ENCODE results near the gene SIRT7. TPM values are rescaled to one million over a fixed set of nuclear protein-coding genes. Genes with fewer than 3 reads are reported as not detected.

The SIRT7 gene
- polyA plus RNA-seq, 1 of the 3 experiments (the other 2 are of a cell fraction), result 32.6 TPM

GRCh38 chr17:81899514-81900166 lies 18.3 kb downstream of the SIRT7 start:
- Histone ChIP-seq H3K4me2 (no peak overlapping the region), H3K9ac (no peak overlapping the region), H3K9me3 (no peaks in the 10 kb centered on the region), H3K4me1 (ENCODE audit: control insufficient read depth in 1 of 2, insufficient read depth in 2 of 2, low read depth in 1 of 2, low read length in 1 of 2) (peaks cover 3 to 10% of the 10 kb centered on the region in 2 experiments; a peak in 1 of 4 replicates), H3K79me2 (ENCODE audit: insufficient read depth) (peaks cover 16% of the 10 kb centered on the region), H3K4me3 (ENCODE audit: low read depth in 2 of 2, low read length in 1 of 2) (no peak overlapping the region), H3K27ac (ENCODE audit: low read depth in 2 of 2, low read length in 1 of 2) (no peak overlapping the region), H3K27me3 (ENCODE audit: insufficient read depth) (no peaks in the 10 kb centered on the region), H3F3A (replicated peaks; ENCODE audit: insufficient read depth) (peaks cover 40% of the 10 kb centered on the region), H4K20me1 (ENCODE audit: insufficient read depth) (peaks cover 8% of the 10 kb centered on the region; the same call in 1 of the 2 replicates), H3K36me3 (replicated peaks in 1 of 2; ENCODE audit: control insufficient read depth in 1 of 2, insufficient read depth in 2 of 2, low read length in 1 of 2) (peaks cover 28 to 36% of the 10 kb centered on the region in 2 experiments), H3K9me2 (no peaks in the 10 kb centered on the region), H2AFZ (ENCODE audit: low read depth) (no peak overlapping the region)
- CTCF ChIA-PET, result no interaction called here
- POLR2A ChIA-PET, result interaction anchor here (0.9 to 1.4 kb wide), 2 partner anchors 31 to 32 kb away, joined by 3 read pairs; no protein-coding TSS in a partner anchor
- no peak for DNase-seq
- TF ChIP-seq RCOR1 (IDR thresholded peaks at IDR 0.05; ENCODE audit: low read length) (no peak), IRF3 (IDR thresholded peaks at IDR 0.05; ENCODE audit: low read depth, low read length) (no peak), GATA2 (CRISPR knock-in tag; IDR thresholded peaks at IDR 0.05) (no peak), MXI1 (IDR thresholded peaks at IDR 0.05; ENCODE audit: low read depth, low read length) (no peak), MEF2A (IDR thresholded peaks at IDR 0.05; ENCODE audit: borderline replicate concordance, low read depth) (no peak), CTCF (IDR thresholded peaks at IDR 0.05) (no peak), TCF12 (IDR thresholded peaks at IDR 0.05) (no peak), REST (IDR thresholded peaks at IDR 0.05; ENCODE audit: low read depth, low read length) (no peak), ZBTB33 (IDR thresholded peaks at IDR 0.05; ENCODE audit: borderline replicate concordance, low read depth) (no peak), SIN3A (IDR thresholded peaks at IDR 0.05; ENCODE audit: borderline replicate concordance, low read depth, low read length) (no peak), YY1 (IDR thresholded peaks at IDR 0.05; ENCODE audit: low read depth) (no peak), POLR2AphosphoS5 (IDR thresholded peaks at IDR 0.05; ENCODE audit: low read depth, low read length) (no peak), SMC3 (IDR thresholded peaks at IDR 0.05; ENCODE audit: low read depth, low read length) (no peak), NFIC (IDR thresholded peaks at IDR 0.05; ENCODE audit: borderline replicate concordance) (no peak), RAD21 (IDR thresholded peaks at IDR 0.05; ENCODE audit: low read length) (no peak), USF2 (IDR thresholded peaks at IDR 0.05; ENCODE audit: borderline replicate concordance, low read depth, low read length) (no peak), CHD2 (IDR thresholded peaks at IDR 0.05; ENCODE audit: low read length, partially characterized antibody) (no peak), MAX (IDR thresholded peaks at IDR 0.05; ENCODE audit: low read depth) (no peak), RFX5 (IDR thresholded peaks at IDR 0.05; ENCODE audit: low read length) (no peak)
- 97% methylated on average over 18 of the region's 22 CpGs for WGBS (ENCODE audit: low lambda C conversion rate)
